Measurements from ENCODE around the gene TMPRSS9. TPM values are rescaled to one million over a fixed set of nuclear protein-coding genes. Genes with fewer than 3 reads are reported as not detected.

Gene TMPRSS9
- total and polyA plus RNA-seq, 4 experiments from 2014 or later: not detected

DNA sequence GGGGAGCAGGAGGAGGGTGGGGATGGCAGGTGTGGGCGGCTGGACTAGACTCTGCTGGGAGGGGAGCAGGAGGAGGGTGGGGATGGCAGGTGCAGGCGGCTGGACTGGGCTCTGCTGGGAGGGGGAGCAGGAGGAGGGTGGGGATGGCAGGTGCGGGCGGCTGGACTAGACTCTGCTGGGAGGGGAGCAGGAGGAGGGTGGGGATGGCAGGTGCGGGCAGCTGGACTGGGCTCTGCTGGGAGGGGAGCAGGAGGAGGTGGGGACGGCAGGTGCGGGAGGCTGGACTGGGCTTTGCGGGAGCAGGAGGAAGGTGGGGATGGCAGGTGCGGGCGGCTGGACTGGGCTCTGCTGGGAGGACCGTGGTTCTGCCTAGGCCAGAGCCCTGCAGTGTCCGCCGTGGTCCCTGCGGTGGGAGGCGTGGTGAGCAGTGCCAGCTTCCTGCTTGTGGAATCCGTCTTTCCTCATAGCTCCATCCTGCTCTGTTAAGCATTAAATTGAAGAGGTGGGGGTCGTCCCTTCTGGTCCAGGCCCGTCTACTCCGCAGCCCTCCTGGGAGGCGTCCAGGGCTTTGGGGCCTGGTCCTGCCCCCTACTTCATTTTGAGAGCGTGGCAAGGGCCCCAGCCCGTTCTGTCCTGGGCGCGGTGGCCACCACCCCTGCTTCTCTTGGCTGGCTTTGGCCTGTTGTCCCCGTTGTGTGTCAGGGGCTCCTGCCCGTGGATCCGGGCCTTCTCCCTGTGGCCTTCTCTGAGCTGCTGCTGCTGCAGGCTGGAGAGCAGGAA lies 26.8 kb upstream of the TMPRSS9 start:
- H3K4me3 Mint-ChIP-seq: peak overlapping the region in 2 of 8 donors; percentile 20 to 67
- peak in 1 of 5 donors; percentile 31 for DNase-seq
- Histone ChIP-seq H3K4me3 (ENCODE audit: low read length in 2 of 2) (no peak overlapping the region), H3K9me3 (ENCODE audit: control insufficient read depth in 1 of 2, low read length in 2 of 2) (no peaks in the 10 kb centered on the region), H3K27me3 (ENCODE audit: insufficient read depth, low read length) (no peaks in the 10 kb centered on the region), H3K4me1 (ENCODE audit: insufficient read depth, low read length) (peaks cover 27% of the 10 kb centered on the region), H3K36me3 (ENCODE audit: insufficient read depth, low read length) (no peaks in the 10 kb centered on the region), H3K27ac (ENCODE audit: low read depth, low read length) (no peak overlapping the region)
- peaks cover 3 to 14% of the 10 kb centered on the region in 2 donors for H3K36me3 Mint-ChIP-seq
- H3K27me3 Mint-ChIP-seq: no peaks in the 10 kb centered on the region
- H3K9me3 Mint-ChIP-seq: peaks cover 0 to 2% (median 0%) of the 10 kb centered on the region in 8 donors
- CTCF ChIA-PET (ENCODE audit: partially characterized antibody): no interaction called here
- intact Hi-C loops (cut with micrococcal nuclease): no loop called here
- H3K27ac Mint-ChIP-seq: peak overlapping the region in 2 of 7 donors; percentile 35 to 77
- POLR2A ChIA-PET (ENCODE audit: partially characterized antibody): interaction anchor here (1.1 kb wide), 1 partner anchor 11 kb away, joined by 3 read pairs; no protein-coding TSS in a partner anchor
- H3K4me1 Mint-ChIP-seq: peaks cover 22 to 48% (median 34%) of the 10 kb centered on the region in 4 donors

DNA sequence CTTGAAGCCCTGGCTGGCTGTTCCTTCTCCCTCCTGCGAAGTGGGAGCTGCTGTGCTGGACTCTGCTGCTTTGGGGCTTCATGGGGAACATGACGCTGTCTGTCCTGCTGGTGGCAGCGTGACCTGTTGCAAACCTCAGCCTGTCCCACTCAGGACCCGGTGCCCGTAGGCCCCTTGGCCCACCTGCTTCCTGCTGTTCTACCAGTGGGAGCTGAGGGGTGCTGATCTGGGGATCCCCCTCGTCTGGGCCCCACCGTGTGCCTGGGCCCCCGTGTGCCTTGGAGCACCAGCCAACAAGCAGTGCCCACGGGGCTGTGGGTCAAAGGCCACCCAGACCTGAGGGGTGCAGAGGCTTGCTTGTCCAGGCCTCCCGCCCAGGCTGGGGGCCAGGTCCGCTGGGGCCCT lies 26.3 kb upstream of the TMPRSS9 start:
- no peaks in the 10 kb centered on the region for H3K27me3 ChIP-seq (ENCODE audit: insufficient read depth, low read length)
- H3K4me3 ChIP-seq (ENCODE audit: low read length in 2 of 2): no peak overlapping the region
- Mint-ChIP-seq H3K4me1 (peaks cover 20 to 44% (median 32%) of the 10 kb centered on the region in 4 donors), H3K4me3 (peak overlapping the region in 2 of 8 donors; percentile 20 to 67), H3K27me3 (no peaks in the 10 kb centered on the region), H3K36me3 (peaks cover 0 to 11% of the 10 kb centered on the region in 2 donors), H3K9me3 (no peaks in the 10 kb centered on the region), H3K27ac (peak overlapping the region in 2 of 7 donors; percentile 35 to 77)
- DNase-seq: peak in 1 of 5 donors; percentile 10
- H3K9me3 ChIP-seq (ENCODE audit: control insufficient read depth in 1 of 2, low read length in 2 of 2): no peaks in the 10 kb centered on the region
- no peak overlapping the region for H3K27ac ChIP-seq (ENCODE audit: low read depth, low read length)
- ChIA-PET POLR2A (ENCODE audit: partially characterized antibody) (no interaction called here), CTCF (ENCODE audit: partially characterized antibody) (no interaction called here)
- H3K4me1 ChIP-seq (ENCODE audit: insufficient read depth, low read length): peaks cover 27% of the 10 kb centered on the region
- no peaks in the 10 kb centered on the region for H3K36me3 ChIP-seq (ENCODE audit: insufficient read depth, low read length)
- intact Hi-C loops (cut with micrococcal nuclease): no loop called here

GRCh38 chr19:2334426-2334825 lies 25.6 kb upstream of the TMPRSS9 start:
- no peaks in the 10 kb centered on the region for H3K9me3 ChIP-seq (ENCODE audit: control insufficient read depth in 1 of 2, low read length in 2 of 2)
- DNase-seq: peak in 1 of 5 donors; percentile 20
- CTCF ChIA-PET (ENCODE audit: partially characterized antibody): no interaction called here
- no peak overlapping the region for H3K4me3 Mint-ChIP-seq
- peaks cover 21% of the 10 kb centered on the region for H3K4me1 ChIP-seq (ENCODE audit: insufficient read depth, low read length)
- H3K9me3 Mint-ChIP-seq: no peaks in the 10 kb centered on the region
- no peaks in the 10 kb centered on the region for H3K27me3 ChIP-seq (ENCODE audit: insufficient read depth, low read length)
- H3K36me3 ChIP-seq (ENCODE audit: insufficient read depth, low read length): no peaks in the 10 kb centered on the region
- peak overlapping the region in 1 of 7 donors; percentile 56 for H3K27ac Mint-ChIP-seq
- peaks cover 16 to 39% (median 27%) of the 10 kb centered on the region in 4 donors for H3K4me1 Mint-ChIP-seq
- POLR2A ChIA-PET (ENCODE audit: partially characterized antibody): no interaction called here
- H3K27me3 Mint-ChIP-seq: no peaks in the 10 kb centered on the region
- H3K27ac ChIP-seq (ENCODE audit: low read depth, low read length): no peak overlapping the region
- intact Hi-C loops (cut with micrococcal nuclease): no loop called here
- H3K36me3 Mint-ChIP-seq: peaks cover 0 to 10% of the 10 kb centered on the region in 2 donors
- no peak overlapping the region for H3K4me3 ChIP-seq (ENCODE audit: low read length in 2 of 2)

GRCh38 chr19:2334986-2335846 lies 24.8 kb upstream of the TMPRSS9 start:
- Mint-ChIP-seq H3K27me3 (no peaks in the 10 kb centered on the region), H3K27ac (peak overlapping the region; percentile 2 to 78 (median 56)), H3K9me3 (no peaks in the 10 kb centered on the region), H3K36me3 (peaks cover 0 to 8% of the 10 kb centered on the region in 2 donors), H3K4me3 (peak overlapping the region in 1 of 8 donors; percentile 26), H3K4me1 (peaks cover 12 to 31% (median 21%) of the 10 kb centered on the region in 4 donors)
- H3K36me3 ChIP-seq (ENCODE audit: insufficient read depth, low read length): no peaks in the 10 kb centered on the region
- ChIA-PET POLR2A (ENCODE audit: partially characterized antibody) (no interaction called here), CTCF (ENCODE audit: partially characterized antibody) (no interaction called here)
- no peak overlapping the region for H3K27ac ChIP-seq (ENCODE audit: low read depth, low read length)
- peaks cover 14% of the 10 kb centered on the region for H3K4me1 ChIP-seq (ENCODE audit: insufficient read depth, low read length)
- intact Hi-C loops (cut with micrococcal nuclease): no loop called here
- H3K27me3 ChIP-seq (ENCODE audit: insufficient read depth, low read length): no peaks in the 10 kb centered on the region
- DNase-seq: peak in 1 of 5 donors; percentile 35
- no peak overlapping the region for H3K4me3 ChIP-seq (ENCODE audit: low read length in 2 of 2)
- H3K9me3 ChIP-seq (ENCODE audit: control insufficient read depth in 1 of 2, low read length in 2 of 2): no peaks in the 10 kb centered on the region

DNA sequence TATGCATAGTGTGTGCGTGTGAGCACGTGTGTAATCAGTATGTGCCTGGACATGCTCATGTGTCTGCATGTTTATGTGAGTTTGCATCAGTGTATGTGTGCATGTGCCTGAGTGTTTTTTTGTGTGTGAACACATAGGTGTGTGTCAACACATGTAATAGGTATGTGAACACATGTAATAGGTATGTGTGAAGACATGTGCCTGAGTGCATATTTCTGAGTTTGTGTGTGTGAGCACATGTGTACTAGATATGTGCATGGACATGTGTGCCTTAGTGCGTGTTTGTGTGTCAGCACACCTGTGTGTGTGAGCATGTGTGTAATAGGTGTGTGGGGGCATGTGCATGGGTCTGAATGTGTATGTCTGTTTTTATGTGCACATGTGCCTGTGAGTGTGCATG lies 24.2 kb upstream of the TMPRSS9 start:
- no peak overlapping the region for H3K27ac ChIP-seq (ENCODE audit: low read depth, low read length)
- Mint-ChIP-seq H3K9me3 (no peaks in the 10 kb centered on the region), H3K27me3 (no peaks in the 10 kb centered on the region), H3K27ac (peak overlapping the region in 6 of 7 donors; percentile 49 to 65 (median 56)), H3K4me1 (peaks cover 12 to 26% (median 17%) of the 10 kb centered on the region in 4 donors), H3K36me3 (peaks cover 0 to 8% of the 10 kb centered on the region in 2 donors), H3K4me3 (peak overlapping the region in 1 of 8 donors; percentile 26)
- no peaks in the 10 kb centered on the region for H3K36me3 ChIP-seq (ENCODE audit: insufficient read depth, low read length)
- H3K9me3 ChIP-seq (ENCODE audit: control insufficient read depth in 1 of 2, low read length in 2 of 2): no peaks in the 10 kb centered on the region
- no peak overlapping the region for H3K4me3 ChIP-seq (ENCODE audit: low read length in 2 of 2)
- peaks cover 9% of the 10 kb centered on the region for H3K4me1 ChIP-seq (ENCODE audit: insufficient read depth, low read length)
- intact Hi-C loops (cut with micrococcal nuclease): no loop called here
- H3K27me3 ChIP-seq (ENCODE audit: insufficient read depth, low read length): no peaks in the 10 kb centered on the region
- ChIA-PET CTCF (ENCODE audit: partially characterized antibody) (no interaction called here), POLR2A (ENCODE audit: partially characterized antibody) (no interaction called here)
- peak in 1 of 5 donors; percentile 35 for DNase-seq

GRCh38 chr19:2336528-2337328 lies 23.3 kb upstream of the TMPRSS9 start:
- H3K27ac Mint-ChIP-seq: peak overlapping the region in 3 of 7 donors; percentile 33 to 56 (median 51)
- ChIA-PET POLR2A (ENCODE audit: partially characterized antibody) (no interaction called here), CTCF (ENCODE audit: partially characterized antibody) (no interaction called here)
- no peaks in the 10 kb centered on the region for H3K9me3 Mint-ChIP-seq
- Histone ChIP-seq H3K9me3 (ENCODE audit: control insufficient read depth in 1 of 2, low read length in 2 of 2) (no peaks in the 10 kb centered on the region), H3K27ac (ENCODE audit: low read depth, low read length) (no peak overlapping the region), H3K36me3 (ENCODE audit: insufficient read depth, low read length) (no peaks in the 10 kb centered on the region), H3K4me1 (ENCODE audit: insufficient read depth, low read length) (peaks cover 6% of the 10 kb centered on the region), H3K4me3 (ENCODE audit: low read length in 2 of 2) (no peak overlapping the region), H3K27me3 (ENCODE audit: insufficient read depth, low read length) (no peaks in the 10 kb centered on the region)
- no peaks in the 10 kb centered on the region for H3K27me3 Mint-ChIP-seq
- H3K36me3 Mint-ChIP-seq: peaks cover 0 to 8% of the 10 kb centered on the region in 2 donors
- H3K4me3 Mint-ChIP-seq: no peak overlapping the region
- intact Hi-C loops (cut with micrococcal nuclease): no loop called here
- DNase-seq: peak in 1 of 5 donors; percentile 39
- H3K4me1 Mint-ChIP-seq: peaks cover 10 to 19% (median 13%) of the 10 kb centered on the region in 4 donors

Data from CD4-positive, alpha-beta memory T cell (primary cell).